ENCODE results near the gene CD4.

The CD4 gene

DNA sequence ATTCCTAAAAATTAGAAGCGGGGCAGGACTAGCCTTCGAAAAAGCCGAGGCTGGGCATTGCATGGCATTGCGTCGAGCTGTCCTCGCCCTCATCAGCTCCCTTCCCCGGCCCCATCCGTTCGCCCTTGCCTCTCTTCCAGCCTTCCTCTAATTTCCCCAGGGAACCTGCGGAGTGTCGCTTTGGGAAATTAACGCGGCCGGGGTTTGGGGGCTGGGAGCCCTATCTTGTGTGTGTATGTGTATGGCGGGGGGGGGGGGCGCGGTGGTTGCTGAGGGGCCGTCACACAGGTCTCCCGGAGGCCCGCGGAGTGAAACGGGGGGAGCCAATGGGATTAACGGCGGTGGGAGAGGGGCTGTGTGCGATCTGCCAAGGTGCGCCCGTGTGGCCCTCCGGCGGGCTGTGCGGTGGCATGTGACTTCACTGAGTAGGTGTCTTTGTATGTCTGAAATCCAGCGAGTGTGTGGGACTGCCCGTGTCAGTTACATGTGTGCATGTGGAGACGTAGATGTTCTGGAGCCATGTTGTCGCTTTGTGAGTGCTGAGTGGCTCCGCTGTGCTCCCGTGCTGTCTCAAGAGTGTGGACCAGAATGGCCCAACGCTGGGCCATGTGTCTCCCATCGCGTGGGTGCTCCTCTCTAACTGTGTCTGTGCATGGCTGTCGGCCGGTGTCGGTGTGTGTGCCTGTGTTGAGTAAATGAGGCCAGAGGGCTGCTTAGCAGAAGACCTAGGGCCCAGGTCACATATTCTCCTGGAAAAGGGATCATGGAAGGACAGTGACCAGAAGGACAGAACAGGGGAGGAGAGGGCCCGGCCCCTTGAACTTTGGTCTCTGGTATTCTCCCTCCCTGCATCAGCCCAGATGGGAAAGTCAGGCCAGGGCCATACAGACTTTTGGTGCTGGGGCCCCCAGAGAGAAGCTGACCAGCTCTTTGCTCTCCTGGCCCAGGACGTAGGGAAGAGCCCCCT lies 21.7 kb upstream of the CD4 start:
- H3K27ac ChIP-seq (ENCODE audit: low read depth, low read length) = peak overlapping the region; percentile 97
- H3K27me3 ChIP-seq (ENCODE audit: control insufficient read depth, insufficient read depth, low read length) = no peaks in the 10 kb centered on the region
- no peaks in the 10 kb centered on the region for H3K36me3 ChIP-seq (ENCODE audit: control insufficient read depth, insufficient read depth, low read length)
- H3K4me3 ChIP-seq (ENCODE audit: low read length) = peak overlapping the region; percentile 76
- peaks cover 41% of the 10 kb centered on the region for H3K4me1 ChIP-seq (ENCODE audit: control insufficient read depth, insufficient read depth, low read length)
- H3K9ac ChIP-seq (ENCODE audit: low read length) = peak overlapping the region; percentile 72

- no peaks in the 10 kb centered on the region for H3K36me3 ChIP-seq (ENCODE audit: control insufficient read depth, insufficient read depth, low read length)
- no peak overlapping the region for H3K9ac ChIP-seq (ENCODE audit: low read length)
- H3K4me3 ChIP-seq (ENCODE audit: low read length) = peak overlapping the region; percentile 76
- peak overlapping the region; percentile 97 for H3K27ac ChIP-seq (ENCODE audit: low read depth, low read length)
- H3K27me3 ChIP-seq (ENCODE audit: control insufficient read depth, insufficient read depth, low read length) = peaks cover 2% of the 10 kb centered on the region
- H3K4me1 ChIP-seq (ENCODE audit: control insufficient read depth, insufficient read depth, low read length) = peaks cover 38% of the 10 kb centered on the region
These were observed 20.9 kb upstream of the CD4 start for GRCh38 chr12:6768437-6768914.

GRCh38 chr12:6768990-6769389 lies 20.3 kb upstream of the CD4 start:
- H3K4me3 ChIP-seq (ENCODE audit: low read length) = peak overlapping the region; percentile 76
- no peak overlapping the region for H3K9ac ChIP-seq (ENCODE audit: low read length)
- peaks cover 33% of the 10 kb centered on the region for H3K4me1 ChIP-seq (ENCODE audit: control insufficient read depth, insufficient read depth, low read length)
- H3K27ac ChIP-seq (ENCODE audit: low read depth, low read length) = peak overlapping the region; percentile 97
- no peaks in the 10 kb centered on the region for H3K36me3 ChIP-seq (ENCODE audit: control insufficient read depth, insufficient read depth, low read length)
- peaks cover 2% of the 10 kb centered on the region for H3K27me3 ChIP-seq (ENCODE audit: control insufficient read depth, insufficient read depth, low read length)

DNA sequence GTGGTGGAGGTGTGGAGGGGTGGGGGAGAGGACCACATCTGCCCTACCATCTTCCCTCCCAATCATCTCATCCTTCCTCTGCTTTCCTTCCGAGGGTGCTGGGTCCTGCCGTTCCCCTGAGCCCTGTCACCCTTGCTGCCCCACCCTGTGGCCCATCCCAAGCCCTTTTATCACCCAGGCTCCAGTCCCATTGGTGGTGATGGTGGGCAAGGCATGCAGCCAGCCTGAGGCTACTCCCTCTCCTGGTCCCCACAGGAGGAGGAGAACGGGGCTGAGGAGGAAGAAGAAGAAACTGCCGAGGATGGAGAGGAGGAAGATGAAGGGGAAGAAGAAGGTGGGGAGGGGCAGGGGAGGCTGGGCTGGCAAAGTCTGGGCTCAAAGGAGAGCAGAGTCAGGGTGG lies 19.7 kb upstream of the CD4 start:
- peaks cover 30% of the 10 kb centered on the region for H3K4me1 ChIP-seq (ENCODE audit: control insufficient read depth, insufficient read depth, low read length)
- no peak overlapping the region for H3K4me3 ChIP-seq (ENCODE audit: low read length)
- H3K27ac ChIP-seq (ENCODE audit: low read depth, low read length) = no peak overlapping the region
- peaks cover 2% of the 10 kb centered on the region for H3K27me3 ChIP-seq (ENCODE audit: control insufficient read depth, insufficient read depth, low read length)
- no peak overlapping the region for H3K9ac ChIP-seq (ENCODE audit: low read length)
- H3K36me3 ChIP-seq (ENCODE audit: control insufficient read depth, insufficient read depth, low read length) = no peaks in the 10 kb centered on the region

- Histone ChIP-seq H3K27ac (ENCODE audit: low read depth, low read length) (no peak overlapping the region), H3K4me1 (ENCODE audit: control insufficient read depth, insufficient read depth, low read length) (peaks cover 26% of the 10 kb centered on the region), H3K4me3 (ENCODE audit: low read length) (no peak overlapping the region), H3K9ac (ENCODE audit: low read length) (no peak overlapping the region), H3K36me3 (ENCODE audit: control insufficient read depth, insufficient read depth, low read length) (no peaks in the 10 kb centered on the region), H3K27me3 (ENCODE audit: control insufficient read depth, insufficient read depth, low read length) (peaks cover 2% of the 10 kb centered on the region)
These were observed 19.2 kb upstream of the CD4 start for GRCh38 chr12:6770094-6770493.

DNA sequence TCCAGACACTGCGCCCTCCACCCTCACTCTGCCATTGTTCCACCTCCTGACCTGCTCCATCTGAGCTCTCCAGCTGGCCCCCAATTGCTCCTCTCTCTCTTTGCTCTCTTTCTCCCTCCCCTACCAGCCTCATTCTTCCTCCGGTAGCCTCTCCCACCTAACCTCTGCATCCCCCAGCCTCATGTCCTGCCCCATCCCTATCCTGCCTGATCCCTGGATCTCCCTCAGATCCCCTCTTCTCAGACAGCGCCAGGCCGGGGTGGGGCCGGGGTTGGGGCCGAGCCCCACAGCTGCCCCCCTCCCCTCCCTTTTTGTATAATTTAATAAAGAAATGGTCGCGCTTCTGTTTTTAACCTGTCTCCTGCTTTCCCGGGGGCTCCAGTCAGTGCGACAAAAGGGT lies 18.7 kb upstream of the CD4 start:
- H3K4me1 ChIP-seq (ENCODE audit: control insufficient read depth, insufficient read depth, low read length) = peaks cover 22% of the 10 kb centered on the region
- no peak overlapping the region for H3K27ac ChIP-seq (ENCODE audit: low read depth, low read length)
- H3K4me3 ChIP-seq (ENCODE audit: low read length) = no peak overlapping the region
- H3K36me3 ChIP-seq (ENCODE audit: control insufficient read depth, insufficient read depth, low read length) = no peaks in the 10 kb centered on the region
- no peak overlapping the region for H3K9ac ChIP-seq (ENCODE audit: low read length)
- peaks cover 2% of the 10 kb centered on the region for H3K27me3 ChIP-seq (ENCODE audit: control insufficient read depth, insufficient read depth, low read length)

GRCh38 chr12:6771091-6771495 lies 18.2 kb upstream of the CD4 start:
- Histone ChIP-seq H3K9ac (ENCODE audit: low read length) (no peak overlapping the region), H3K36me3 (ENCODE audit: control insufficient read depth, insufficient read depth, low read length) (no peaks in the 10 kb centered on the region), H3K4me1 (ENCODE audit: control insufficient read depth, insufficient read depth, low read length) (peaks cover 18% of the 10 kb centered on the region), H3K4me3 (ENCODE audit: low read length) (no peak overlapping the region), H3K27me3 (ENCODE audit: control insufficient read depth, insufficient read depth, low read length) (peaks cover 2% of the 10 kb centered on the region), H3K27ac (ENCODE audit: low read depth, low read length) (no peak overlapping the region)

DNA sequence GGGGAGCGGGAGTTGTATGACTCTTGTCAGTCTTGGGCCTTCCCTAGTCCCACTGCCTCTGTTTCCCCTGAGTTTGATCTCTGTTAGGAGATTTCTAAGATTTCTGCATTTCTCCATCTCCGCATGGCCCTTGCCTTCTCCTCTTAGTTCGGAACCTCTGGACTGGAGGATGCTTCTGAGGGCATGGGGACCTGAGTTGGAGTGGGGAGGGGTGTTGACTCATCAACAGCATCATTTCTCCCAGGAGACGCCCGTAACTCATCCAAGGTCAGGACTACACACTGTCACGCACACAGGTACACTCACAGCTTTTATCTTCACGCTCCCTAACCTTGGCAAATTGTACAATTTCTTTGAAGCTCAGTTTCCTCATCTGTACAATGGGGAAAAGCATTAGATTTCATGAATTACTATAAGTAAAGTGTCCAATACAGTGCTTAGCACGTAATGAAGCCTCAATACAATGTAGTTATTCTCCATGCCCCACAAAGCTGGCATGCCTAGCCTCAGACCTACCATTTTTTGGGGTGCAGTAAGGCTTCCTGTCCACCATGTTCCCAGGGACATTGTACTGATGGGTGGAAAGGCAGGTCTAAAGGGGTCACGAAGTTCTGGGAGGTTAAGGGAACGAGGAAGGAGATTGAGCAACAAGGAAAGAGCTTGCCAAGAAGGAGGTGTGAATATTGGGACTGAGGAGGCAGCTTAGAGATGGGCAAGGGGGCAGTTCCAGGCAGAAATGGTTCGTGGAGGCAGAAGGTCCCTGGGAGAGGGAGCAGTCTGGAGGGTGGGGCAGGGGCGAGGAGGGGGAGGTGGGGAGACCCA lies 17.6 kb upstream of the CD4 start:
- no peak overlapping the region for H3K4me3 ChIP-seq (ENCODE audit: low read length)
- no peak overlapping the region for H3K9ac ChIP-seq (ENCODE audit: low read length)
- peaks cover 18% of the 10 kb centered on the region for H3K4me1 ChIP-seq (ENCODE audit: control insufficient read depth, insufficient read depth, low read length)
- H3K27ac ChIP-seq (ENCODE audit: low read depth, low read length) = peak overlapping the region; percentile 11
- peaks cover 2% of the 10 kb centered on the region for H3K27me3 ChIP-seq (ENCODE audit: control insufficient read depth, insufficient read depth, low read length)
- no peaks in the 10 kb centered on the region for H3K36me3 ChIP-seq (ENCODE audit: control insufficient read depth, insufficient read depth, low read length)

- Histone ChIP-seq H3K36me3 (ENCODE audit: control insufficient read depth, insufficient read depth, low read length) (no peaks in the 10 kb centered on the region), H3K27me3 (ENCODE audit: control insufficient read depth, insufficient read depth, low read length) (peaks cover 2% of the 10 kb centered on the region), H3K4me1 (ENCODE audit: control insufficient read depth, insufficient read depth, low read length) (peaks cover 18% of the 10 kb centered on the region), H3K4me3 (ENCODE audit: low read length) (peak within 1 kb of the TSS; percentile 44), H3K27ac (ENCODE audit: low read depth, low read length) (peak within 1 kb of the TSS; percentile 11), H3K9ac (ENCODE audit: low read length) (no peak within 1 kb of the TSS)
These were observed 17.0 kb upstream of the CD4 start, which contains the start of gene LAG3 for GRCh38 chr12:6772331-6772695. Gene LAG3 (plus strand): TSS chr12:6772520. CDS start chr12:6772853, 333 bp downstream.

DNA sequence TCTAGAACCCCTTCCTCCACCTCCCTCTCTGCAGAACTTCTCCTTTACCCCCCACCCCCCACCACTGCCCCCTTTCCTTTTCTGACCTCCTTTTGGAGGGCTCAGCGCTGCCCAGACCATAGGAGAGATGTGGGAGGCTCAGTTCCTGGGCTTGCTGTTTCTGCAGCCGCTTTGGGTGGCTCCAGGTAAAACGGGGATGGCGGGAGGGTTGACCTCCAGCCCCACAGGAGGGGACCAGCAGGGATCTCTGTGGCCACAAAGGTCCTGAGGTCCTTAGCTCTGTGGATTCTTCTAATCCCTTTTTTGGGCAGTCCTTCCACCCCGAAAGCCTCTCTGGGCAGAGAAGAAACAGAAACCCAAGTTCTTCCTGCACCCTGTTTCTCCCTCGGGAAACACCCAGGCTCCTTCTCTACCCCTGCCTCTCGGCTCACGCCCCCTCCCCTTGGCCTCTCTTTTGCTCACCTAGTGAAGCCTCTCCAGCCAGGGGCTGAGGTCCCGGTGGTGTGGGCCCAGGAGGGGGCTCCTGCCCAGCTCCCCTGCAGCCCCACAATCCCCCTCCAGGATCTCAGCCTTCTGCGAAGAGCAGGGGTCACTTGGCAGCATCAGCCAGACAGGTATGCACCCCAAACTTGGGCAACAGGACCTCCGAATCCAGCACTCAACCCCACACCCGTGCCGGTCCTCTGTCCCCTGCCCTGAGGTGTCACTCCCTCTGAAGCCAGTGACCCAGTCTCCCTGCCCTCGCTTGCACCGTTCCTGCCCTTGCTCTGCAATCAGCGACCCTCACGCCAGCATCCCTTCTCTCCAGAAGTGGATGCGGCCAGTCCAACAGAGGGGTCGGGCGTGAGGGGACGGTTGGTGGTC lies 16.4 kb upstream of the CD4 start:
- Histone ChIP-seq H3K9ac (ENCODE audit: low read length) (no peak overlapping the region), H3K36me3 (ENCODE audit: control insufficient read depth, insufficient read depth, low read length) (no peaks in the 10 kb centered on the region), H3K27ac (ENCODE audit: low read depth, low read length) (no peak overlapping the region), H3K4me1 (ENCODE audit: control insufficient read depth, insufficient read depth, low read length) (peaks cover 22% of the 10 kb centered on the region), H3K4me3 (ENCODE audit: low read length) (peak overlapping the region; percentile 44), H3K27me3 (ENCODE audit: control insufficient read depth, insufficient read depth, low read length) (peaks cover 2% of the 10 kb centered on the region)

GRCh38 chr12:6773590-6774351 lies 15.6 kb upstream of the CD4 start:
- Histone ChIP-seq H3K4me3 (ENCODE audit: low read length) (peak overlapping the region; percentile 44), H3K27me3 (ENCODE audit: control insufficient read depth, insufficient read depth, low read length) (peaks cover 2% of the 10 kb centered on the region), H3K9ac (ENCODE audit: low read length) (no peak overlapping the region), H3K27ac (ENCODE audit: low read depth, low read length) (no peak overlapping the region), H3K36me3 (ENCODE audit: control insufficient read depth, insufficient read depth, low read length) (no peaks in the 10 kb centered on the region), H3K4me1 (ENCODE audit: control insufficient read depth, insufficient read depth, low read length) (peaks cover 14% of the 10 kb centered on the region)

All from rectal smooth muscle tissue (tissue), 1 donor.